PFSK-1 (cell line): ENCODE measurements around the gene PURB.

Source experiments
- POLR2AphosphoS5 ChIP-seq: IDR thresholded peaks from 2 replicates; pipeline ENCODE4 v1.6.1; 2012; ENCODE audit warnings: low read depth, mild to moderate bottlenecking, control low read depth, low read length, moderate library complexity
- TAF1 ChIP-seq: IDR thresholded peaks from 2 replicates; pipeline ENCODE4 v1.6.1; 2012; ENCODE audit warnings: low read length, control low read depth, borderline replicate concordance; ENCODE audit not compliant: insufficient read depth

- TF ChIP-seq TAF1 (no peak), POLR2AphosphoS5 (no peak)
Measured at GRCh38 chr7:44920119-44920518, 34.8 kb upstream of the PURB start.
